Osteoblast (primary cell): ENCODE data around the gene TTC28. TPM values are rescaled to one million over a fixed set of nuclear protein-coding genes. Genes with fewer than 3 reads are reported as not detected.

Experiments
- DNase-seq: peaks from one replicate; pipeline ENCODE4 v3.0.0; 2011; ENCODE audit warnings: low spot score, mixed read lengths; ENCODE audit not compliant: insufficient read length; ENCODE audit errors: missing footprints
- H2AFZ ChIP-seq: 2 replicates; pipeline ENCODE4 v1.6.0; 2011; ENCODE audit warnings: mild to moderate bottlenecking, low read length
- H3K27ac ChIP-seq: 2 replicates; pipeline ENCODE4 v1.5.1; 2011; ENCODE audit warnings: mild to moderate bottlenecking, low read depth, low read length, moderate library complexity
- H3K27me3 ChIP-seq: 2 replicates; pipeline ENCODE4 v1.6.0; 2012; ENCODE audit warnings: mild to moderate bottlenecking, control low read depth, inconsistent platforms, low read length, moderate library complexity; ENCODE audit not compliant: insufficient read depth
- H3K36me3 ChIP-seq: 2 replicates; pipeline ENCODE4 v1.5.1; 2011; ENCODE audit warnings: mild to moderate bottlenecking, low read length, control low read depth, moderate library complexity; ENCODE audit not compliant: insufficient read depth
- H3K4me1 ChIP-seq: 2 replicates; pipeline ENCODE4 v1.5.1; 2011; ENCODE audit warnings: mild to moderate bottlenecking, low read length, control low read depth, moderate library complexity; ENCODE audit not compliant: insufficient read depth
- H3K4me2 ChIP-seq: 2 replicates; pipeline ENCODE4 v1.6.0; 2011; ENCODE audit warnings: mild to moderate bottlenecking, low read length; ENCODE audit not compliant: insufficient read depth
- H3K4me3 ChIP-seq: fragments of 200-600 bp; sonication (generic); 3 replicates; pipeline ENCODE4 v1.5.1; 2012; ENCODE audit warnings: mild to moderate bottlenecking, low read length, inconsistent platforms; ENCODE audit not compliant: insufficient read depth
- H3K79me2 ChIP-seq: 2 replicates; pipeline ENCODE4 v1.6.0; 2012; ENCODE audit warnings: mild to moderate bottlenecking, low read length, control low read depth, inconsistent platforms; ENCODE audit not compliant: insufficient read depth
- H3K9me3 ChIP-seq: 2 replicates; pipeline ENCODE4 v1.5.1; 2011; ENCODE audit warnings: low read depth, low read length, control low read depth
- H4K20me1 ChIP-seq: 2 replicates; pipeline ENCODE4 v1.6.0; 2012; ENCODE audit warnings: mild to moderate bottlenecking, low read length, control low read depth; ENCODE audit not compliant: insufficient read depth
- total RNA-seq: library from RNA; depleted of rRNA; stranded (reverse); fragments of >200 nt; gene quantifications from 2 replicates; pipeline ENCODE4 v1.2.3, GENCODE V29; 2012
- TF ChIP-seq, protein P1 (sequence below): IDR thresholded peaks from 2 replicates; pipeline ENCODE4 v1.5.1; 2011; ENCODE audit warnings: mild to moderate bottlenecking, low read depth, low read length, moderate library complexity; ENCODE audit errors: extremely low read depth

TTC28 gene
- total RNA-seq, 1 donor, result 48.1 TPM

DNA sequence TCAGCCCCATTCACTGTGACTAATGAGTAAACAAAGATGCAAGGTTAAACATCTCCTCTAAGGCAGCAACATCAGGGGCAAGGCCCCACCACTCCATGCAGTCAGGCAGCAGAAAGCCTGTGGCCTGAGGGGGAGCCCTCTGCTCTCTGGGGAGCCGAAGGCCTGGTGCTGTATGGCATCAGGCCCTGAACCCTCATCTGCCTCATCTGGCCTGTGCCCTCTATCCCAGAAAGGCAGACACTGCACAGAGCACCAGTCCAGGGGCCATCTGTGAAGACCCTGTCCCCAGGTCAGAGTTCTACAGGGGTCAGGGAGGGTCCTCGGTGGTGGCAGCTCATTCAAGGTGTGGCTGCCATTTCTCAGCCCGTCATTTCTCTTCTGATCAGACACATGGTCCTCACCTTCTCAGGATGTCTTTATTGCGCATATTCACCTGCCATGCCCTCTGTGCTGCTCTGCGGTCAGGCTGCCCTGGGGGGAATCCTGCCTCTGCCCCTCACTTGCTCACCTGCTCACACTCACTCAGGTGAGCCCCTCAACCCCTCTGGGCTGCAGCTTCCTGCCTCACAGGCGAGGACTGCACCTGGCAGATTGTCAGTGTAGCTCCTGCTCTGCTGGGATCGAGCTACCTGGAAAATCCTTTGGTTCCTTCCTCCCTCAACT, 657.5 kb downstream of the TTC28 start:
- no peak overlapping the region for H3K27ac ChIP-seq
- no peak overlapping the region for H2AFZ ChIP-seq
- H3K4me2 ChIP-seq, result no peak overlapping the region
- no peaks in the 10 kb centered on the region for H3K79me2 ChIP-seq
- no peak overlapping the region for H3K4me3 ChIP-seq
- H3K36me3 ChIP-seq, result no peaks in the 10 kb centered on the region
- H4K20me1 ChIP-seq, result peaks cover 5% of the 10 kb centered on the region
- no peaks in the 10 kb centered on the region for H3K4me1 ChIP-seq
- peak; percentile 88 for DNase-seq
- no peaks in the 10 kb centered on the region for H3K9me3 ChIP-seq
- no peaks in the 10 kb centered on the region for H3K27me3 ChIP-seq
- TF ChIP-seq, protein P1, sequence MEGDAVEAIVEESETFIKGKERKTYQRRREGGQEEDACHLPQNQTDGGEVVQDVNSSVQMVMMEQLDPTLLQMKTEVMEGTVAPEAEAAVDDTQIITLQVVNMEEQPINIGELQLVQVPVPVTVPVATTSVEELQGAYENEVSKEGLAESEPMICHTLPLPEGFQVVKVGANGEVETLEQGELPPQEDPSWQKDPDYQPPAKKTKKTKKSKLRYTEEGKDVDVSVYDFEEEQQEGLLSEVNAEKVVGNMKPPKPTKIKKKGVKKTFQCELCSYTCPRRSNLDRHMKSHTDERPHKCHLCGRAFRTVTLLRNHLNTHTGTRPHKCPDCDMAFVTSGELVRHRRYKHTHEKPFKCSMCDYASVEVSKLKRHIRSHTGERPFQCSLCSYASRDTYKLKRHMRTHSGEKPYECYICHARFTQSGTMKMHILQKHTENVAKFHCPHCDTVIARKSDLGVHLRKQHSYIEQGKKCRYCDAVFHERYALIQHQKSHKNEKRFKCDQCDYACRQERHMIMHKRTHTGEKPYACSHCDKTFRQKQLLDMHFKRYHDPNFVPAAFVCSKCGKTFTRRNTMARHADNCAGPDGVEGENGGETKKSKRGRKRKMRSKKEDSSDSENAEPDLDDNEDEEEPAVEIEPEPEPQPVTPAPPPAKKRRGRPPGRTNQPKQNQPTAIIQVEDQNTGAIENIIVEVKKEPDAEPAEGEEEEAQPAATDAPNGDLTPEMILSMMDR, result no peak

DNA sequence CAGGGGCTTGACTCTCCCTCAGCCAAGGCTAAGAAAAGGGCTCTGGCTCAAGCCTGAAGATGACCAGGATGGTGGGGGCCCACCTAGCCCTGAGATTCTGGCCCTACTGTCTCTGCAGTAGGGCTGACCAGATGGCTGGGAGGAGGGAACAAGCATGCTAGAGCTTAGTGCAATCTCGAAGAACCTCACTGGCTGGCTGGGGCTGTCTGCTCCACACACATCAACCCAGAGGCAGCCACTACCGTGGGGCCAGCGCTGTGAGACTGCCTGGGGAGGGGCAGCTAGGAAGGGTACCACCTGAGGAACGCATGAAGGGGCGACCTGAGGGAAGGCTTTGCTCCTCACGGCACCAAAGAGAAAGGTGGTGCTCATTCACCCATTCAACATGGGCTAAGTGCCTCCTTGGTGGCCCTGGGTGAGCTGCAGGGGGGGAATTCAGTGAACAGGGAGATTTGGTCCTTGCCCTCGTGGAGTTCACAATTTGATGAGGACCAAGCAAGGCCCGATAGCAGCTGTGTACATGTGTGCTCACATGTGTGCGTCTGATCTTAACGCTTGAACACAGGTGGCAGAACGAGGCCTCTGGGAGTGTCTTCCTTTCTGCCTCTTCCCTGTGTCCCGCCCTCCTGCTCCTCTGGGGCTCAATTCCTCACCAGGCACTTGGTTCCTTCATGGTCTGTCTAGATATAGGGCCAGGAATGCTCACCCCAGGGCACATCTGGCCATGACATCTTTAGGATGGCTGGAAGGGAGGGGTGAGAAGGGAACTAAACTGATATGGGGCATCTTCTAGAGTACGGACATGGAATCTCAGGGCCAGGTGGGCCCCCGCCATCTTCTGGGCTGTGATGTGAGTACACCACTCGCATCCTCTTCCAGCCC, 658.3 kb downstream of the TTC28 start:
- Histone ChIP-seq H3K27ac (no peak overlapping the region), H3K4me2 (no peak overlapping the region)

DNA sequence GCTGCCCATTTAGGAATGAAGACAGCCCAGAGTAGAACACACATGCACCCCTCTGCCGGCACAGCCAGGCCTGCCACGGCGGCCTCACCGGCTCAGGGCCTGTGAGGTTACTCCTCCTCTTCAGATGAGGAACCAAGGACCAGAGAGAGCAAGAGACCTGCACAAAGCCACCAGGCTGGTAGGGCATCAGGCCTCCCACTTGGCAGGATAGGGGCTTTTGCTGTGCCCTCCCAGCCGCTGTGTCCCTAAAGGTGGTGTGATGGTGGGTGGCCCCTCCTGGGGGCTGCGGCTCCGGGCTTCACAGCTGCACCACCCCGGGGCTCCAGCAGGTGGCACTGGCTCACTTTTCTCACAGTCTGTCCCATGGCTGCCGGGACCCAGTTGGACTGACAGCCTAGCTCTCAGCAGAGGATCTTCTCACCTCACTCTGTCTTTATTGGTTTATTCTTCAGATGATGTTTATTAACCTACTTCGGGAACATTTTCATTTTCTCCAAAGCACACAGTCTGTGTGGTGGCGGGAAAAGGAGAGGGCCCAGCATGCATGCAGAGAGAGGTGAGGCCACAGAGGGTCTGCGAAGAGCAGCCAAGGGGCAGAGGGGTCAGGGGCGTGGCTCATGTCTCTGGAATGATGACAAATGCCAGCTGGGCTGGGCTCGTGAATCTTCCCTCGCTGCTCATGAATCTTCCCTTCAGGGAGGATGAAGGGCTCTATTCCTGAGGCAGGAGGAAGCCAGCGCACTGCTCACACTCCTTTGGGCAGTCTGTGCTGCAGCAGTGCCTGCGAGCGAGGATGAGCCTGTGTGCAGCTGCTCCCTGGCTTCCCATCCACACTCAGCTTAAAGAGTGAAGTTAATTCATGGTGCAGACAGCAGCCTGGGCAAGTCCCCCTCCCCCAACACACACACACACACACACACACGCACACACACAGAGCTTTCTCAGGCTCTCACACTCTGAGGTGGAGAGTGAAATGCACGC, 659.5 kb downstream of the TTC28 start:
- DNase-seq, result peak; percentile 99
- Histone ChIP-seq H3K4me2 (no peak overlapping the region), H3K4me1 (no peaks in the 10 kb centered on the region), H3K4me3 (no peak overlapping the region), H3K27ac (no peak overlapping the region), H3K27me3 (no peaks in the 10 kb centered on the region), H2AFZ (no peak overlapping the region), H3K36me3 (no peaks in the 10 kb centered on the region), H3K79me2 (no peaks in the 10 kb centered on the region), H4K20me1 (peaks cover 5% of the 10 kb centered on the region), H3K9me3 (no peaks in the 10 kb centered on the region)
- TF ChIP-seq, protein P1, result peak; percentile 92

More for the DNA sequence above, 658.3 kb downstream of the TTC28 start:
- peaks cover 5% of the 10 kb centered on the region for H4K20me1 ChIP-seq
- no peaks in the 10 kb centered on the region for H3K27me3 ChIP-seq
- no peaks in the 10 kb centered on the region for H3K36me3 ChIP-seq
- DNase-seq, result peak; percentile 45
- no peaks in the 10 kb centered on the region for H3K79me2 ChIP-seq
- no peak overlapping the region for H3K4me3 ChIP-seq
- no peaks in the 10 kb centered on the region for H3K9me3 ChIP-seq
- TF ChIP-seq, protein P1, result no peak
- H3K4me1 ChIP-seq, result no peaks in the 10 kb centered on the region
- H2AFZ ChIP-seq, result no peak overlapping the region
